Liver (tissue), 9 donors: ENCODE measurements around the gene CTSS. TPM values are rescaled to one million over a fixed set of nuclear protein-coding genes. Genes with fewer than 3 reads are reported as not detected.

Experiments used
- DNase-seq: peaks from one replicate; pipeline ENCODE4 v3.0.0-alpha.2; 2017; ENCODE audit warnings: low spot score
- H3K27ac ChIP-seq, 2 donors: one replicate each; pipeline ENCODE4 v1.7.0; 2013; ENCODE audit warnings: inconsistent platforms in 2 of 2, low read length in 2 of 2, control low read depth in 1 of 2, low read depth in 1 of 2, mild to moderate bottlenecking in 1 of 2
- H3K27me3 ChIP-seq, 4 donors: one replicate each; pipeline versions ENCODE4 v1.6.1 to v1.7.0; 2013; ENCODE audit warnings: low read length in 3 of 4, inconsistent platforms in 1 of 4, mild to moderate bottlenecking in 1 of 4, moderate library complexity in 1 of 4; ENCODE audit not compliant: control insufficient read depth in 4 of 4, insufficient read depth in 4 of 4
- H3K36me3 ChIP-seq, 4 donors: one replicate each; pipeline versions ENCODE4 v1.6.1 to v1.7.0; 2013; ENCODE audit warnings: low read length in 3 of 4, mild to moderate bottlenecking in 3 of 4, low read depth in 1 of 4, moderate library complexity in 1 of 4; ENCODE audit not compliant: control insufficient read depth in 4 of 4, insufficient read depth in 3 of 4
- H3K4me1 ChIP-seq, 4 donors: one replicate each; pipeline versions ENCODE4 v1.6.1 to v1.7.0; 2013; ENCODE audit warnings: low read length in 3 of 4, mild to moderate bottlenecking in 3 of 4, moderate library complexity in 1 of 4; ENCODE audit not compliant: control insufficient read depth in 4 of 4, insufficient read depth in 4 of 4
- H3K4me3 ChIP-seq, 3 donors: one replicate each; pipeline versions ENCODE4 v1.6.1 to v1.7.0; 2013; ENCODE audit warnings: low read length in 3 of 3, control low read depth in 1 of 3, low read depth in 1 of 3, mild to moderate bottlenecking in 1 of 3
- H3K9ac ChIP-seq, 2 donors: one replicate each; pipeline ENCODE4 v1.7.0; 2013; ENCODE audit warnings: low read length in 2 of 2, mild to moderate bottlenecking in 2 of 2, moderate library complexity in 2 of 2, control low read depth in 1 of 2, low read depth in 1 of 2
- H3K9me3 ChIP-seq, 4 donors: one replicate each; pipeline versions ENCODE4 v1.6.1 to v1.7.0; 2013; ENCODE audit warnings: low read length in 3 of 4; ENCODE audit not compliant: control insufficient read depth in 4 of 4
- CTCF ChIP-seq: fragments of 150-350 bp; IDR thresholded peaks from 2 replicates; pipeline ENCODE4 v1.5.1; 2017; ENCODE audit warnings: improper control_type of control experiment, low read depth, low read length; ENCODE audit not compliant: missing input control
- FOXA1 ChIP-seq: IDR thresholded peaks from 2 replicates; pipeline ENCODE4 v1.6.1; 2016; ENCODE audit warnings: antibody characterized with exemption
- HNF4G ChIP-seq: IDR thresholded peaks from 2 replicates; pipeline ENCODE4 v1.6.1; 2016; ENCODE audit warnings: antibody characterized with exemption
- JUND ChIP-seq, 2 donors: IDR thresholded peaks; 2 replicates each; pipeline ENCODE4 v1.6.1; 2016; ENCODE audit warnings: antibody characterized with exemption in 2 of 2
- NR2F2 ChIP-seq: IDR thresholded peaks from 2 replicates; pipeline ENCODE4 v1.6.1; 2016; ENCODE audit warnings: antibody characterized with exemption
- RAD21 ChIP-seq, 2 donors: IDR thresholded peaks; 2 replicates each; pipeline ENCODE4 v1.6.1; 2016; ENCODE audit warnings: antibody characterized with exemption in 2 of 2, mild to moderate bottlenecking in 2 of 2
- REST ChIP-seq: IDR thresholded peaks from 2 replicates; pipeline ENCODE4 v1.6.1; 2016; ENCODE audit warnings: antibody characterized with exemption, mild to moderate bottlenecking
- RXRA ChIP-seq, 2 donors: IDR thresholded peaks; 2 replicates each; pipeline ENCODE4 v1.6.1; 2017 to 2018; ENCODE audit warnings: antibody characterized with exemption in 2 of 2, mild to moderate bottlenecking in 1 of 2
- SP1 ChIP-seq: IDR thresholded peaks from 2 replicates; pipeline ENCODE4 v1.6.1; 2018; ENCODE audit warnings: antibody characterized with exemption, mild to moderate bottlenecking
- TAF1 ChIP-seq: conservative IDR thresholded peaks from 2 replicates; pipeline ENCODE4 v1.6.1; 2016; ENCODE audit warnings: antibody characterized with exemption, mild to moderate bottlenecking
- WGBS: extraction: QIAGEN DNeasy Blood & Tissue Kit; methylation state at CpG from one replicate; pipeline ENCODE4 v1.1.7; 2013; 5-methylcytosine and 5-hydroxymethylcytosine counted together
- polyA plus RNA-seq, 2 donors: library from polyadenylated mRNA; stranded (reverse) in 1 of 2; unstranded in 1 of 2; fragments of 200-250 nt in 1 of 2; fragments of >200 nt in 1 of 2; fragmentation: Nextera tagmentation in 1 of 2; extraction: Ambion mirVana in 1 of 2; gene quantifications; one replicate each; pipeline versions ENCODE4 v1.2.1 to v1.2.3, GENCODE V29; 2013 to 2015
- total RNA-seq, 2 donors: library from RNA; depleted of rRNA; stranded (reverse); fragments of >200 nt; gene quantifications; one replicate each; pipeline ENCODE4 v1.2.3, GENCODE V29; 2014
- TF ChIP-seq, protein P1 (sequence below): IDR thresholded peaks from 2 replicates; pipeline ENCODE4 v1.6.1; 2016; ENCODE audit warnings: antibody characterized with exemption
- TF ChIP-seq, protein P2 (sequence below): IDR thresholded peaks from 2 replicates; pipeline ENCODE4 v1.6.1; 2016; ENCODE audit warnings: antibody characterized with exemption
- donor health status: healthy.
- donor health status: healthy.
- donor health status: healthy.
- donor health status: healthy.
- donor health status: healthy.

The CTSS gene
- total RNA-seq (100 to 1,000 TPM in 1 of 2 donors, 10 to 100 TPM in 1; 79.7 to 122 TPM), polyA plus RNA-seq (10 to 100 TPM; 17.3 to 45.1 TPM)

- H3K4me1 ChIP-seq, result peaks cover 0 to 10% (median 2%) of the 10 kb centered on the region in 4 donors
- WGBS, result 4% methylated on average over 4 of the region's 4 CpGs
- TF ChIP-seq RAD21 (IDR thresholded peaks at IDR 0.05) (peak in 1 of 2 donors; percentile 4), NR2F2 (no peak)
- H3K27me3 ChIP-seq, result no peaks in the 10 kb centered on the region
- no peak for DNase-seq
- no peaks in the 10 kb centered on the region for H3K9me3 ChIP-seq
- peaks cover 0 to 2% (median 0%) of the 10 kb centered on the region in 4 donors for H3K36me3 ChIP-seq
- H3K27ac ChIP-seq, result peak within 1 kb of the TSS; percentile 89 to 90
- peak within 1 kb of the TSS; percentile 85 to 94 for H3K9ac ChIP-seq
- H3K4me3 ChIP-seq, result peak within 1 kb of the TSS; percentile 52 to 77 (median 66)
Measured at GRCh38 chr1:150765296-150765976, at the start of gene CTSS. Gene CTSS, minus strand, starts transcription at chr1:150765778. Its CDS starts 1,015 bp downstream, at chr1:150764763.

- 49% methylated on average over 5 of the region's 5 CpGs for WGBS
- no peaks in the 10 kb centered on the region for H3K9me3 ChIP-seq
- H3K36me3 ChIP-seq, result peaks cover 15 to 62% (median 54%) of the 10 kb centered on the region in 4 donors
- H3K9ac ChIP-seq, result no peak overlapping the region
- H3K4me1 ChIP-seq, result peaks cover 0 to 4% (median 0%) of the 10 kb centered on the region in 4 donors
- TF ChIP-seq RAD21 (IDR thresholded peaks at IDR 0.05) (peak; percentile 96 to 97), TAF1 (no peak), HNF4G (no peak), RXRA (IDR thresholded peaks at IDR 0.05) (peak in 1 of 2 donors; percentile 40), FOXA1 (no peak), CTCF (peak; percentile 75), JUND (IDR thresholded peaks at IDR 0.05) (no peak), REST (no peak), SP1 (no peak)
- TF ChIP-seq, protein P1, sequence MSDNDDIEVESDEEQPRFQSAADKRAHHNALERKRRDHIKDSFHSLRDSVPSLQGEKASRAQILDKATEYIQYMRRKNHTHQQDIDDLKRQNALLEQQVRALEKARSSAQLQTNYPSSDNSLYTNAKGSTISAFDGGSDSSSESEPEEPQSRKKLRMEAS, result no peak
- TF ChIP-seq, protein P2, sequence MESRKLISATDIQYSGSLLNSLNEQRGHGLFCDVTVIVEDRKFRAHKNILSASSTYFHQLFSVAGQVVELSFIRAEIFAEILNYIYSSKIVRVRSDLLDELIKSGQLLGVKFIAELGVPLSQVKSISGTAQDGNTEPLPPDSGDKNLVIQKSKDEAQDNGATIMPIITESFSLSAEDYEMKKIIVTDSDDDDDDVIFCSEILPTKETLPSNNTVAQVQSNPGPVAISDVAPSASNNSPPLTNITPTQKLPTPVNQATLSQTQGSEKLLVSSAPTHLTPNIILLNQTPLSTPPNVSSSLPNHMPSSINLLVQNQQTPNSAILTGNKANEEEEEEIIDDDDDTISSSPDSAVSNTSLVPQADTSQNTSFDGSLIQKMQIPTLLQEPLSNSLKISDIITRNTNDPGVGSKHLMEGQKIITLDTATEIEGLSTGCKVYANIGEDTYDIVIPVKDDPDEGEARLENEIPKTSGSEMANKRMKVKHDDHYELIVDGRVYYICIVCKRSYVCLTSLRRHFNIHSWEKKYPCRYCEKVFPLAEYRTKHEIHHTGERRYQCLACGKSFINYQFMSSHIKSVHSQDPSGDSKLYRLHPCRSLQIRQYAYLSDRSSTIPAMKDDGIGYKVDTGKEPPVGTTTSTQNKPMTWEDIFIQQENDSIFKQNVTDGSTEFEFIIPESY, result no peak
- no peak overlapping the region for H3K27ac ChIP-seq
- no peak overlapping the region for H3K4me3 ChIP-seq
- DNase-seq, result peak; percentile 61
- H3K27me3 ChIP-seq, result no peaks in the 10 kb centered on the region
Measured at GRCh38 chr1:150813028-150813707, 47.6 kb upstream of the CTSS start.
